GM12874 (cell line): Measurements from ENCODE around the gene INPP5A.

ENCODE experiments used
- CTCF ChIP-seq: IDR thresholded peaks from 2 replicates; pipeline ENCODE4 v1.5.1; 2011; ENCODE audit warnings: low read depth, mild to moderate bottlenecking, control low read depth, low read length, moderate library complexity; ENCODE audit not compliant: insufficient read depth

Gene INPP5A

DNA sequence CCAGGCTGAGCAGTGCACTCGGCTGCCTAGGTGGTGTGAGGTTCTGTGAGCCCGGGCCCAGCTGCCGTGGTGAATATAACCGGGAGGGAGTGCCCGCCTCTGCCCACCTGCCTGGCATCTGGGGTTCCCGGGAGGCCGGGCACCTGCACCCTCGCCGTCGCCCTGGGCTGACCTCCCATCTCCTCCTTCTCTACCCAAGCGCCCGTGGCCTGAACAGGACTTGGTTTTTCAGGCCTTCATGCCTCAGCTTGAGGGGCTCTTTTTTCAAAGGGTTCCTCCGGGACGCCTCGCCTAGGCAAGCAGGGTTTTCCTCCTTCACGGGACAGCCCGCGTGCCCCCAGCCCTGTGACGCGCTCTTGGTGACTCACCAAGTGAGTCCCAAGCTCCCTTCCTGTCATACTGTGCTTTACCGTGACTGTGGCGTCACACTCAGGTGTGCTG, 9.9 kb downstream of the INPP5A start:
- no peak for TF ChIP-seq CTCF

DNA sequence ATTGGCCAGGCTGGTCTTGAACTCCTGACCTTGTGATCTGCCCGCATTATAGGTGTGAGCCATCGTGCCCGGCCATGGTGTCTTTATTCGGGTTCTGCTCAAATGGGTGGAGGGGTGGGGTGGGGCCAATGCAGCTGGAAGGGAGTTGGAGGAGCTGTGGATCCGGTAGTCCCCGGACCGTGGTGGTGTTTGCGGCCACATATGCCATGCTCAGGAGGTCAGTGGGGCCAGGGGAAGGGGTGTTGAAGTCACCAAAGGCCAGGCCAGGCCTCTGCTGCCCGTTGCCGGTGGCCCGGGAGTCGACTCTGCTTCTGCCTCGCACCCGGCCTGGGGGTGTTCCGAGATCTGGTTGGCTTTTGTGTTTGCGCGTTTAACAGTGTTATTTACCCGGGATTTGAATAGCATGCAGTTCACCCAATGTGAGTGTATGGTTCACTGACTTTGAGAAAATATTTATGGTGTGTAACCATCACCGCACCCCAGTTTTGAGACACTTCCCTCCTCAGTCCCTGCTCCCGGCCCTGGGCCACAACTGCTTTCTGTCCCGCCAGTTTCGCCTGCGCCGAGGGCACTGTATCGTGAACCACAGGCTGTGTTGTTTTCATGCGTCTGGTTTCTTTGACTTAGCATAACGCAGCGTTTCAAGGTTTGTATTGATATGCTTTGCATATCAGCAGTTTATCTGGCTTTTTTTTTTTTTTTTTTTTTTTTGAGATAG, 10.7 kb downstream of the INPP5A start:
- no peak for TF ChIP-seq CTCF

DNA sequence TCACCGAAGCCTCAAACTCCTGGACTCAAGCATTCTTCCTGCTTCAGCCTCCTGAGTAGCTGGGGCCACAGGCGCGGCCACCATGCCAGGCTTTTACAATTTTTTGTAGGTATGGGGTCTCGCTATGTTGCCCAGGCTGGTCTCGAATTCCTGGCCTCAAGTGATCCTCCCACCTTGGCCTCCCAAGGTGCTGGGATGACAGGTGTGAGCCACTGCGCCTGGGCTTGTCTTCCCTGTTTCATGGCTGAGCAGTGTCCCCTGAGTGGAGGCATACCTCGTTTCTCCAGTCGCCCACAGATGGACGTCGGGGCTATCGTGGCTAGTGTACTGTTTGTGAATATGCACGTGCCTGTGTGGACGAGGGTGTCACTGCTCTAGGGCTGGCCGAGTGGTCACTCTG, 11.3 kb downstream of the INPP5A start:
- TF ChIP-seq CTCF, result no peak

GRCh38 chr10:132549371-132549770, 11.8 kb downstream of the INPP5A start:
- no peak for TF ChIP-seq CTCF

- no peak for TF ChIP-seq CTCF
Observed at GRCh38 chr10:132550366-132551092, 12.9 kb downstream of the INPP5A start.

- TF ChIP-seq CTCF, result peak; percentile 24; the same call in 1 of the 2 replicates
Observed at GRCh38 chr10:132551093-132551807, 13.7 kb downstream of the INPP5A start.

DNA sequence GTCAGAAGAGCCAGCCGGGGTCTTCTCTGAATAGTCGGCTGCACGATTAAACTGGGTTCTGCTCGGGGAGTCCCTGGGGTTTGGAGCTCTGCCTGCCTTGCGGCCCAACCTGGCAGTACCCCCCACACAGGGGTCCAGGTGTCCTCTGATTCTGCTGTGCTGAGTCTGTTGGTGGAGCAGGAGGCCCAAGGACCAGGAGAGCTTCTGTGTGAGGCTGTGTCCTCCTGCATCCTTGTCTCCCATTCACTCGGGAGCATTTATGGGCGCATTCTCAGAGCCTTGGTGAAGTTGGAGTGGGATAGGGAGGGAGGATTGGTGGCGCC, 14.2 kb downstream of the INPP5A start:
- no peak for TF ChIP-seq CTCF
